GM12873 (cell line): ENCODE measurements around the gene NR0B2.

Source experiments
- TF ChIP-seq, protein P1 (sequence below): IDR thresholded peaks from 2 replicates; pipeline ENCODE4 v1.5.1; 2012; ENCODE audit warnings: low read depth, mild to moderate bottlenecking, moderate library complexity, low read length, control low read depth; ENCODE audit not compliant: insufficient read depth; ENCODE audit errors: missing control alignments

The NR0B2 gene

DNA sequence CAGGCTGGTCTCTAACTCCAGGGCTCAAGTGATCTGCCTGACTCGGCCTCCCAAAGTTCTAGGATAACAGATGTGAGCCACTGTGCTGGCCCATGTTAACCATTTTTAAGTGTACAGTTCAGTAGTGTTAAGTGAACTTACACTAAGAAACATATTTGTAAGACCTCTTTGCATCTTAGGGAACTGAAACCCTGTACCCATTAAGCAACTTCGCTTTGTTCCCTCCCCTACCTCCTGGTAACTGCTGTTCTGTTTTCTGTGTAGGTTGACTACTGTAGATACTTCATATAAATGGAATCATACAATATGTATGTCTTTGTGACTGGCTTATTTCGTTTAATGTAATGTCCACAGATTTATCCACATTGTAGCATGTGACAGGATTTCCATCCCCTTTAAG is 18.8 kb upstream of the NR0B2 start:
- TF ChIP-seq, protein P1, sequence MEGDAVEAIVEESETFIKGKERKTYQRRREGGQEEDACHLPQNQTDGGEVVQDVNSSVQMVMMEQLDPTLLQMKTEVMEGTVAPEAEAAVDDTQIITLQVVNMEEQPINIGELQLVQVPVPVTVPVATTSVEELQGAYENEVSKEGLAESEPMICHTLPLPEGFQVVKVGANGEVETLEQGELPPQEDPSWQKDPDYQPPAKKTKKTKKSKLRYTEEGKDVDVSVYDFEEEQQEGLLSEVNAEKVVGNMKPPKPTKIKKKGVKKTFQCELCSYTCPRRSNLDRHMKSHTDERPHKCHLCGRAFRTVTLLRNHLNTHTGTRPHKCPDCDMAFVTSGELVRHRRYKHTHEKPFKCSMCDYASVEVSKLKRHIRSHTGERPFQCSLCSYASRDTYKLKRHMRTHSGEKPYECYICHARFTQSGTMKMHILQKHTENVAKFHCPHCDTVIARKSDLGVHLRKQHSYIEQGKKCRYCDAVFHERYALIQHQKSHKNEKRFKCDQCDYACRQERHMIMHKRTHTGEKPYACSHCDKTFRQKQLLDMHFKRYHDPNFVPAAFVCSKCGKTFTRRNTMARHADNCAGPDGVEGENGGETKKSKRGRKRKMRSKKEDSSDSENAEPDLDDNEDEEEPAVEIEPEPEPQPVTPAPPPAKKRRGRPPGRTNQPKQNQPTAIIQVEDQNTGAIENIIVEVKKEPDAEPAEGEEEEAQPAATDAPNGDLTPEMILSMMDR = no peak

DNA sequence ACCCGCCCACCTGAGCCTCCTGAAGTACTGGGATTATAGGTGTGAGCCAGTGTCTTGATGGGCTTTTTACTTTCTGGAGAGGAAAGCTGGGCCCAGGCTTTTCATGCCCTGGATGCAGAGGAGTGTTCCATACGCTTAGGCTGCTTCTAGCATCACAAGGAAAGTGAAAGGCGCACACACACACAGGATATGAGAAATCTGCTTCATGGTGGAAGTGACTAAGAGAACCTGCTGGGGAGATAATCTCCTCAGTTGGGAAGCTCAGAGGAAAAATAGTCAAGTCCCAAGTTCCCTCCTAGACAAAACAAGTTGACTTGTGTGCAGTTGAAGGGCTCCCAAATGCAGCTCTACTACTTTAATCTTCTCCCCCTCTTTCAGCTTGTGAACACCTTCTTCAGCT is 9.9 kb upstream of the NR0B2 start:
- TF ChIP-seq, protein P1 = no peak

DNA sequence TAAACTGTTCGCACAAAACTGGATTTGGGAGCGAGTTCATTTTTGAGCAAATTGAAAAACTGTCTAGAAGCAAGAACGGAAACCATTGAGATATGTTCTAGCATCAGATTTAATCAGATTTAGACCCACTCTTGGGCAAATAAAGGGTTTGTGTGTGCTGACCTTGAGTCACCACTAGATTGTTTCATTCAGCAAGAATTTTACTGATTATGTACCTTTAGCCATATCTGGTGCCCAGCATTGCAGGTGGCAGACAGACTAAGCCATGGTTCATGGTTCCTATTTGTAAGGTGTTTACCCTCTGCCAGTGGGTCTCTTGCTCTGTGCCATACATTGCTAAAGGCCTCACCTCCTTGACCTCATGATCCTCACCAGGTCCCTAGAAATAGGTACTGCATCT is 9.1 kb upstream of the NR0B2 start:
- TF ChIP-seq, protein P1 = no peak

DNA sequence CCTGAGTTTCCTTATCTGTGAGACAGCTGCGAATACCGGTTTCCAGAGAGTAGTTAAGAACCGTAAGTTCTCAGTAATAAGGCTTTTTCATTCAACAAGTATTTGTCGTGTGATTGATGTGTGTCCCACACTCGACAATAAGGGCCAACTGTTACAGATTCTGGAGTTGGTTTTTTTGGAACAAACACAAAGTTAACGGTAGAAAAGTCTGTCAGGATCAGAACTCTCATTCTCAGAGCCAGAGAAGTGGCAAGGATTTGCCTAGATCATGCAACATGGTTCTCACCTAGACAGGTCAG is 8.6 kb upstream of the NR0B2 start:
- TF ChIP-seq, protein P1 = no peak

DNA sequence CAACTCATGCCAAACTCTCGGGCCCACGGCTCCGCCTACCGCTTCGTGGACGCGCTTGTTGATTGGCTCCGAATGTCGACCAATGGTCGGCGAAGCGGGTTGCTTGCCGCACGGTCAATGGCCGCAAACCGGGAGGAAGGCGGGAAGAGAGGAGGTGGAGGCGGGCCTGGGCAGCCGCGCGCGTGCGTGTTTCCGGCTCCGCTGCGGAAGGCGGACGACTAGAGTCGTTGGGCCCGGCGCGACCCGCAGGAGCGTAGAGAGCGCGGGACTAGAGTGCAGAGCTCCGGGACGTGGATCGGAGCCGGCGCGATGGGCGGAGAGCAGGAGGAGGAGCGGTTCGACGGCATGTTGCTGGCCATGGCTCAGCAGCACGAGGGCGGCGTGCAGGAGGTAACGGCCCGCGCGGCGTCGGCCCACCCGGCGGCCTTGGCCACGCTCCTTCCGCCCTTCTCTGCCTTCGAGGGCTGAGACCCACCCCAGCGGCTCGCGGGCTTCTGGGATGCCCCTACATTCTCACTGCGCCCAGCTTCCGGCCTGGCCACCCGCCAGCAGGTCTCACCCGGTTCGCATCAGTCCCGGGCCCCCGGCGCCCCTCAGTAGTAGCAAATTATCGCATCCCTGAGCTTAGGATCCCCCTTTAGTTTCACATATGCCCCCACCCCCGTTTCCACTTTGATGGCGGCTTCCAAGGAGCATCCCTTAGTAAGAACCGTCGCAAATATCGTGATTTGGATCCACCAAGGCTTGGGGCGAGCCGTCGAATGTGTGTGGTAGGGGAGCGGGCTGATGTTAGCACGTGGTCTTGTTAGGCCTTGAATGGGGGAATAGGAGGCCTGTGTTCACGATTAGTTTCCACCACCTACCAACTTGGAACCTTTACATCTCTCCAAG is 8.0 kb upstream of the NR0B2 start, which contains the start of gene NUDC:
Gene NUDC (plus strand): TSS at position 204 of the 891 bp plus-strand sequence. CDS start 106 bp downstream, at position 310.
- TF ChIP-seq, protein P1 = no peak

DNA sequence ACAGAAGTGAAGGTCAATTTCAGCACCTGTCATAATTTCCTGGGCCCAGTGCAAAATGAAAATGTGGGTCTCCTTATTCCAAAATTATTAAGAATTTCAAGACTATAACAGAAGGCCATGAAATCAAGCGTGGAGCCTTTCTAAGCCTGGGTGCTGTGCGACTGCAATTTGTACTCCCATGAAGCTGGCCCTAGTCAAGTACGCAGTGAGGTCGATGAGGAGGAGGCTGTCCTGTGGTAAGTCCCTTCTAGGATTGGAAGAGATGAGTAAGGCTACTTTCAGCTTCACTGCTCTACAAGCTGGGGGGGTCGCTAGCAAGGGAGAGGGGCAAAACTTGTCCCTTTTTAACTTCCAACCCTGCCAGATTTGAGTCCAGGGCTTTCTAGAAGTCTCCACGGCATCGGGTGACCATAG is 7.4 kb upstream of the NR0B2 start:
- TF ChIP-seq, protein P1 = no peak

DNA sequence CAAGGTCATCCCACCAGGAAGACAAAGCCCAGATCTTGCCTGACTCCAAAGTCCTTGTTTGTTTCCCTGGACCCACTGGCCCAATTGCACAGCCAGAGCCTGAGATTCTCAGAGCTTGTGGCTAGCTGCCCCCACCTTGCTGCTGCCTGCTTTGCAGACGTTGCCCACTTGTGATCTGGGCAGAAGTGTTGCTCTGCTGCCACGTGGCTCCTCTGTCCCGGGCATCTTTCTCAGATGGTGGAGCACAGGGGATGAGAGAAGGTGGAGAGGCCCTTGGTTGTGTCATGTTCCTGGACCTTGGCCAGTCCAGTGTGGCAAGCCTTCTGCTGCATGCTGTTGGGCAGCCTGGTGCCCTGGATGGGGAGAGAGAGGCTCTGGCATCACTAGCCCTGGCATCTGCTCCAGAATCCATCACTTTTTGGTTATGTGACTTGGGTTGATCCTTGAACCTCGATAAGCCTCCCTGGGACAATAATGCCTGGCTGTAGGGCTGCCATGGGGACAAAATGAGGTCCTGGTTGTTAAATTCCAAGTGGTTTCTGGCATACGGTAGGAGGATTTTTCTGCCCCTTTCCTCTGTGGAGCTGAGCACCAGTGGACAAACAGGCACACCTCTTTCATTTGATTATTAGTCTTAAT is 1.5 kb upstream of the NR0B2 start:
- TF ChIP-seq, protein P1 = no peak
